GM12878 (cell line): ENCODE data around the gene MARCKSL1. TPM values are rescaled to one million over a fixed set of nuclear protein-coding genes. Genes with fewer than 3 reads are reported as not detected.
A peak's percentile ranks its signal among the peaks of the same experiment; 100 is the strongest.

Source experiments
- ATAC-seq: fragments of 200-7000 bp; cut with Tn5 transposase; 3 replicates; pipeline ENCODE4 v1.9.1; 2020; ENCODE audit warnings: mild to moderate bottlenecking, moderate library complexity
- BruUV-seq: library from RNA; stranded (reverse); fragments of 400-500 nt; replicated peaks from 2 replicates; lab custom pipeline; 2021; lab: Mats Ljungman, UMichigan
- CTCF ChIA-PET: fragments of 300-600 bp; sonication (Branson Sonifier 250); formaldehyde crosslinking; extraction: SDS; loops from one replicate; lab custom pipeline; 2021; ENCODE audit warnings: inconsistent platforms; lab: Yijun Ruan, JAX
- POLR2A ChIA-PET: fragments of 350-600 bp; formaldehyde crosslinking; extraction: SDS; loops from one replicate; lab custom pipeline; 2021; ENCODE audit warnings: inconsistent platforms; lab: Charles Lee
- RAD21 ChIA-PET: fragments of 300-600 bp; sonication (Branson Sonifier 250); formaldehyde crosslinking; loops from one replicate; lab custom pipeline; 2023; ENCODE audit warnings: antibody characterized with exemption; ENCODE audit not compliant: unreplicated experiment; lab: Charles Lee
- SMC1A ChIA-PET: fragments of 300-600 bp; sonication (Branson Sonifier 250); formaldehyde crosslinking; loops from one replicate; lab custom pipeline; 2023; ENCODE audit not compliant: unreplicated experiment, uncharacterized antibody; lab: Charles Lee
- DNase-seq: peaks from one replicate; pipeline ENCODE4 v3.0.0-alpha.2; 2011; ENCODE audit warnings: low read depth, low spot score
- FAIRE-seq: peaks from 3 replicates; lab custom pipeline; 2011; peaks lifted over from hg19 to GRCh38; lab: Jason Lieb, UNC
- H2AFZ ChIP-seq: 2 replicates; pipeline ENCODE4 v1.6.0; 2011; ENCODE audit warnings: low read depth, low read length, control low read depth; ENCODE audit not compliant: control insufficient read depth
- H3K27ac ChIP-seq: 2 replicates; pipeline ENCODE4 v1.5.1; 2011; ENCODE audit warnings: control low read depth; ENCODE audit not compliant: control insufficient read depth, insufficient read depth
- H3K27me3 ChIP-seq, 2 experiments: replicated peaks in 1 of 2; 2 replicates each; pipeline versions ENCODE4 v1.6.0 to v1.6.1; 2011; ENCODE audit warnings: low read length in 1 of 2; ENCODE audit not compliant: control insufficient read depth in 2 of 2, insufficient read depth in 2 of 2
- H3K36me3 ChIP-seq, 2 experiments: 2 replicates each; pipeline ENCODE4 v1.5.1; 2011; ENCODE audit warnings: low read length in 1 of 2; ENCODE audit not compliant: control insufficient read depth in 2 of 2, insufficient read depth in 2 of 2
- H3K4me1 ChIP-seq: 2 replicates; pipeline ENCODE4 v1.6.1; 2011; ENCODE audit warnings: mild to moderate bottlenecking, low read length, moderate library complexity, mixed read lengths; ENCODE audit not compliant: control insufficient read depth, insufficient read depth
- H3K4me2 ChIP-seq: 2 replicates; pipeline ENCODE4 v1.6.0; 2011; ENCODE audit warnings: control low read depth; ENCODE audit not compliant: control insufficient read depth, insufficient read depth
- H3K4me3 ChIP-seq: fragments of 200-600 bp; sonication (generic); 2 replicates; pipeline ENCODE4 v1.5.1; 2016
- H3K79me2 ChIP-seq: 2 replicates; pipeline ENCODE4 v1.6.0; 2011; ENCODE audit warnings: low read length; ENCODE audit not compliant: control insufficient read depth, insufficient read depth
- H3K9ac ChIP-seq: 2 replicates; pipeline ENCODE4 v1.8.0; 2011; ENCODE audit warnings: low read length, control low read depth, mixed read lengths; ENCODE audit not compliant: control insufficient read depth, insufficient read depth
- H3K9me3 ChIP-seq: replicated peaks from 3 replicates; pipeline ENCODE4 v1.5.1; 2011; ENCODE audit warnings: mild to moderate bottlenecking, low read length; ENCODE audit not compliant: control insufficient read depth, insufficient read depth
- H4K20me1 ChIP-seq: 2 replicates; pipeline ENCODE4 v1.6.0; 2011; ENCODE audit not compliant: control insufficient read depth, insufficient read depth
- ATF7 ChIP-seq: fragments of 450-650 bp; IDR thresholded peaks from 2 replicates; pipeline ENCODE4 v1.6.1; 2016; ENCODE audit warnings: low read depth, mild to moderate bottlenecking
- HDAC2 ChIP-seq: fragments of 200-600 bp; sonication (generic); IDR thresholded peaks from 2 replicates; pipeline ENCODE4 v1.6.1; 2017
- KLF5 ChIP-seq: fragments of 450-650 bp; IDR thresholded peaks from 2 replicates; pipeline ENCODE4 v1.6.1; 2014; ENCODE audit warnings: mild to moderate bottlenecking; ENCODE audit not compliant: partially characterized antibody
- NR2F1 ChIP-seq: fragments of 450-650 bp; conservative IDR thresholded peaks from 2 replicates; pipeline ENCODE4 v1.6.1; 2017; ENCODE audit warnings: mild to moderate bottlenecking
- PAX8 ChIP-seq: fragments of 450-650 bp; IDR thresholded peaks from 2 replicates; pipeline ENCODE4 v1.6.1; 2017; ENCODE audit warnings: mild to moderate bottlenecking, moderate library complexity
- RELB ChIP-seq: fragments of 450-650 bp; IDR thresholded peaks from 2 replicates; pipeline ENCODE4 v1.6.1; 2017; ENCODE audit warnings: low read depth, mild to moderate bottlenecking, moderate library complexity
- SMARCA5 ChIP-seq: fragments of 450-650 bp; IDR thresholded peaks from 2 replicates; pipeline ENCODE4 v1.6.1; 2017; ENCODE audit warnings: mild to moderate bottlenecking
- SREBF1 ChIP-seq: IDR thresholded peaks from 2 replicates; pipeline ENCODE4 v1.6.1; 2012; ENCODE audit warnings: mild to moderate bottlenecking, low read length
- ZBTB4 ChIP-seq: fragments of 450-650 bp; formaldehyde crosslinking; IDR thresholded peaks from 2 replicates; pipeline ENCODE4 v1.4.0; 2022; ENCODE audit warnings: mild to moderate bottlenecking, moderate library complexity
- ZBTB40 ChIP-seq: fragments of 450-650 bp; IDR thresholded peaks from 2 replicates; pipeline ENCODE4 v1.6.1; 2016; ENCODE audit warnings: mild to moderate bottlenecking, moderate library complexity, borderline replicate concordance
- WGBS: methylation state at CpG from one replicate; pipeline ENCODE4 v1.1.6; 2016; ENCODE audit warnings: low lambda C conversion rate; ENCODE audit not compliant: insufficient replicate concordance, insufficient coverage; ENCODE audit errors: missing lambda C conversion rate; 5-methylcytosine and 5-hydroxymethylcytosine counted together
- in situ Hi-C: fragments of 300-500 bp; cut with MboI; formaldehyde crosslinking; loops from 9 replicates; pipeline ENCODE4 v1.14.3; 2018; ENCODE audit warnings: mixed read lengths
- intact Hi-C: fragments of 100-400 bp; cut with micrococcal nuclease; formaldehyde crosslinking; loops from one replicate; pipeline ENCODE4 v1.14.2; 2022; ENCODE audit not compliant: unreplicated experiment
- polyA plus RNA-seq, 11 experiments: library from polyadenylated mRNA; depleted of rRNA in 4 of 11; unstranded in 6 of 11; stranded (reverse) in 5 of 11; fragments of >200 nt; fragmentation: Nextera tagmentation in 4 of 11; fragmentation: Illumina TruSeq in 1 of 11; extraction: Ambion mirVana in 4 of 11; extraction: Trizol in 1 of 11; gene quantifications; 1 replicate in 1 of 11; 2 replicates in 10 of 11; pipeline versions ENCODE4 v1.2.1 to v1.2.3, GENCODE V29; 2011 to 2016; ENCODE audit warnings: inconsistent platforms in 2 of 11, missing spikeins in 2 of 11, low read depth in 1 of 11
- total RNA-seq, 4 experiments: library from RNA; depleted of rRNA in 3 of 4; stranded (reverse); fragments of >200 nt in 3 of 4; fragmentation: Illumina TruSeq in 1 of 4; extraction: Trizol in 1 of 4; gene quantifications; 2 replicates each; pipeline versions ENCODE4 v1.2.1 to v1.2.3, GENCODE V29; 2013 to 2021

Gene MARCKSL1
- total and polyA plus RNA-seq, 10 of the 15 experiments (the other 5 are each of a cell fraction or from before 2014, with no cell fraction given) = 14.5 to 225 (median 158) TPM

- H3K36me3 ChIP-seq = no peaks in the 10 kb centered on the region; a peak in 1 of 4 replicates
- intact Hi-C loops (no loop called here), in situ Hi-C loops (no loop called here)
- CTCF ChIA-PET = interaction anchor here (0.7 to 2.6 kb wide), 11 partner anchors 21 to 183 kb away, joined by 3 to 17 read pairs (median 7); partner anchors contain the start of genes KPNA6 and LCK
- H3K4me2 ChIP-seq = peak overlapping the region; percentile 83
- peak overlapping the region; percentile 92 for H3K27ac ChIP-seq
- H3K9ac ChIP-seq = peak overlapping the region; percentile 86
- H3K27me3 ChIP-seq = no peaks in the 10 kb centered on the region
- RAD21 ChIA-PET = interaction anchor here (0.7 to 4.3 kb wide), 16 partner anchors 10 to 183 kb away, joined by 3 to 25 read pairs (median 4); partner anchors contain the start of genes EIF3I, KPNA6, LCK and MARCKSL1
- POLR2A ChIA-PET = interaction anchor here (0.6 to 2.5 kb wide), 18 partner anchors 15 to 528 kb away, joined by 3 to 16 read pairs (median 4); partner anchors contain the start of genes BSDC1, CCDC28B and KPNA6
- no peaks in the 10 kb centered on the region for H3K9me3 ChIP-seq
- no peaks in the 10 kb centered on the region for H4K20me1 ChIP-seq
- SMC1A ChIA-PET = interaction anchor here (0.7 to 2.9 kb wide), 12 partner anchors 21 to 103 kb away, joined by 3 to 18 read pairs (median 6); partner anchors contain the start of gene LCK
- H2AFZ ChIP-seq = peak overlapping the region; percentile 95
- DNase-seq (no peak), ATAC-seq (no peak), FAIRE-seq (no peak)
- TSS peak; percentile 100 for BruUV-seq
- H3K4me3 ChIP-seq = peak overlapping the region; percentile 70
- 18% methylated on average over 9 of the region's 10 CpGs for WGBS
- H3K79me2 ChIP-seq = peaks cover 41% of the 10 kb centered on the region
- H3K4me1 ChIP-seq = peaks cover 3% of the 10 kb centered on the region; the same call in 1 of the 2 replicates
- TF ChIP-seq HDAC2 = no peak
- no peak for TF ChIP-seq ATF7
- 0 out of 2 replicates have a peak, but pooled peaks have one; percentile 36 for TF ChIP-seq ZBTB40
- no peak for TF ChIP-seq NR2F1
- TF ChIP-seq RELB = no peak
- TF ChIP-seq KLF5 = no peak
- TF ChIP-seq SMARCA5 = 0 out of 2 replicates have a peak, but pooled peaks have one; percentile 25
- 0 out of 2 replicates have a peak, but pooled peaks have one; percentile 51 for TF ChIP-seq PAX8
- TF ChIP-seq SREBF1 = no peak
- TF ChIP-seq ZBTB4 (CRISPR knock-in tag) = no peak
Observed at GRCh38 chr1:32291145-32291707, 44.8 kb downstream of the MARCKSL1 start.
